ENCODE results near the gene WDR7.

The WDR7 gene

GRCh38 chr18:56921896-56922480 lies 270.8 kb downstream of the WDR7 start:
- Mint-ChIP-seq H3K4me1 (ENCODE audit: low read depth) (peaks cover 10% of the 10 kb centered on the region), H3K27me3 (no peaks in the 10 kb centered on the region), H3K4me3 (no peak overlapping the region), H3K27ac (no peak overlapping the region), H3K9me3 (no peaks in the 10 kb centered on the region), H3K36me3 (ENCODE audit: low read depth) (peaks cover 23% of the 10 kb centered on the region)
- no peak for DNase-seq

- Mint-ChIP-seq H3K27me3 (no peaks in the 10 kb centered on the region), H3K36me3 (ENCODE audit: low read depth) (peaks cover 52% of the 10 kb centered on the region), H3K9me3 (no peaks in the 10 kb centered on the region), H3K4me3 (no peak overlapping the region), H3K4me1 (ENCODE audit: low read depth) (peaks cover 11% of the 10 kb centered on the region), H3K27ac (no peak overlapping the region)
- DNase-seq = no peak
Measured at GRCh38 chr18:56926734-56927133, 275.6 kb downstream of the WDR7 start.

GRCh38 chr18:56927786-56928185 lies 276.6 kb downstream of the WDR7 start:
- Mint-ChIP-seq H3K27ac (no peak overlapping the region), H3K4me1 (ENCODE audit: low read depth) (peaks cover 4% of the 10 kb centered on the region), H3K36me3 (ENCODE audit: low read depth) (peaks cover 61% of the 10 kb centered on the region), H3K9me3 (no peaks in the 10 kb centered on the region), H3K27me3 (no peaks in the 10 kb centered on the region), H3K4me3 (no peak overlapping the region)
- no peak for DNase-seq

- Mint-ChIP-seq H3K9me3 (no peaks in the 10 kb centered on the region), H3K4me3 (no peak overlapping the region), H3K27ac (no peak overlapping the region), H3K27me3 (no peaks in the 10 kb centered on the region), H3K36me3 (ENCODE audit: low read depth) (peaks cover 69% of the 10 kb centered on the region), H3K4me1 (ENCODE audit: low read depth) (peaks cover 4% of the 10 kb centered on the region)
- no peak for DNase-seq
Measured at GRCh38 chr18:56929886-56930285, 278.7 kb downstream of the WDR7 start.

GRCh38 chr18:56933472-56933871 lies 282.3 kb downstream of the WDR7 start:
- DNase-seq = no peak
- peaks cover 73% of the 10 kb centered on the region for H3K36me3 Mint-ChIP-seq (ENCODE audit: low read depth)
- no peaks in the 10 kb centered on the region for H3K27me3 Mint-ChIP-seq
- no peaks in the 10 kb centered on the region for H3K9me3 Mint-ChIP-seq
- no peak overlapping the region for H3K27ac Mint-ChIP-seq
- H3K4me3 Mint-ChIP-seq = no peak overlapping the region
- H3K4me1 Mint-ChIP-seq (ENCODE audit: low read depth) = peaks cover 1% of the 10 kb centered on the region

GRCh38 chr18:56934131-56934530 lies 283.0 kb downstream of the WDR7 start:
- peaks cover 75% of the 10 kb centered on the region for H3K36me3 Mint-ChIP-seq (ENCODE audit: low read depth)

GRCh38 chr18:56934906-56935305 lies 283.7 kb downstream of the WDR7 start:
- H3K4me3 Mint-ChIP-seq = no peak overlapping the region
- no peaks in the 10 kb centered on the region for H3K27me3 Mint-ChIP-seq
- H3K27ac Mint-ChIP-seq = no peak overlapping the region
- H3K36me3 Mint-ChIP-seq (ENCODE audit: low read depth) = peaks cover 72% of the 10 kb centered on the region
- peaks cover under 1% of the 10 kb centered on the region for H3K4me1 Mint-ChIP-seq (ENCODE audit: low read depth)
- no peaks in the 10 kb centered on the region for H3K9me3 Mint-ChIP-seq
- DNase-seq = no peak

More at GRCh38 chr18:56934131-56934530, 283.0 kb downstream of the WDR7 start:
- H3K27me3 Mint-ChIP-seq = no peaks in the 10 kb centered on the region
- no peaks in the 10 kb centered on the region for H3K9me3 Mint-ChIP-seq
- H3K27ac Mint-ChIP-seq = no peak overlapping the region
- DNase-seq = no peak
- H3K4me1 Mint-ChIP-seq (ENCODE audit: low read depth) = peaks cover 1% of the 10 kb centered on the region
- H3K4me3 Mint-ChIP-seq = no peak overlapping the region

- no peaks in the 10 kb centered on the region for H3K9me3 Mint-ChIP-seq
- no peak overlapping the region for H3K4me3 Mint-ChIP-seq
- no peak for DNase-seq
- H3K27me3 Mint-ChIP-seq = no peaks in the 10 kb centered on the region
- no peak overlapping the region for H3K27ac Mint-ChIP-seq
- peaks cover 69% of the 10 kb centered on the region for H3K36me3 Mint-ChIP-seq (ENCODE audit: low read depth)
- no peaks in the 10 kb centered on the region for H3K4me1 Mint-ChIP-seq (ENCODE audit: low read depth)
Measured at GRCh38 chr18:56935434-56936040, 284.4 kb downstream of the WDR7 start.

GRCh38 chr18:56936457-56936856 lies 285.3 kb downstream of the WDR7 start:
- H3K4me3 Mint-ChIP-seq = no peak overlapping the region
- H3K4me1 Mint-ChIP-seq (ENCODE audit: low read depth) = no peaks in the 10 kb centered on the region
- no peaks in the 10 kb centered on the region for H3K9me3 Mint-ChIP-seq
- no peak overlapping the region for H3K27ac Mint-ChIP-seq
- peaks cover 64% of the 10 kb centered on the region for H3K36me3 Mint-ChIP-seq (ENCODE audit: low read depth)
- DNase-seq = no peak
- H3K27me3 Mint-ChIP-seq = no peaks in the 10 kb centered on the region

GRCh38 chr18:56937874-56938430 lies 286.8 kb downstream of the WDR7 start:
- no peaks in the 10 kb centered on the region for H3K9me3 Mint-ChIP-seq
- no peak overlapping the region for H3K27ac Mint-ChIP-seq
- no peaks in the 10 kb centered on the region for H3K4me1 Mint-ChIP-seq (ENCODE audit: low read depth)
- H3K36me3 Mint-ChIP-seq (ENCODE audit: low read depth) = peaks cover 56% of the 10 kb centered on the region
- no peak overlapping the region for H3K4me3 Mint-ChIP-seq
- DNase-seq = no peak
- no peaks in the 10 kb centered on the region for H3K27me3 Mint-ChIP-seq

- H3K9me3 Mint-ChIP-seq = no peaks in the 10 kb centered on the region
- no peaks in the 10 kb centered on the region for H3K4me1 Mint-ChIP-seq (ENCODE audit: low read depth)
- no peaks in the 10 kb centered on the region for H3K27me3 Mint-ChIP-seq
- no peak overlapping the region for H3K4me3 Mint-ChIP-seq
- no peak overlapping the region for H3K27ac Mint-ChIP-seq
- peaks cover 32% of the 10 kb centered on the region for H3K36me3 Mint-ChIP-seq (ENCODE audit: low read depth)
- DNase-seq = no peak
Measured at GRCh38 chr18:56945171-56946083, 294.3 kb downstream of the WDR7 start.

- Mint-ChIP-seq H3K27ac (no peak overlapping the region), H3K9me3 (no peaks in the 10 kb centered on the region), H3K36me3 (ENCODE audit: low read depth) (peaks cover 24% of the 10 kb centered on the region), H3K4me3 (no peak overlapping the region), H3K27me3 (no peaks in the 10 kb centered on the region), H3K4me1 (ENCODE audit: low read depth) (no peaks in the 10 kb centered on the region)
- DNase-seq = no peak
Measured at GRCh38 chr18:56947236-56947635, 296.1 kb downstream of the WDR7 start.

GRCh38 chr18:56952026-56952425 lies 300.9 kb downstream of the WDR7 start:
- Mint-ChIP-seq H3K27ac (no peak overlapping the region), H3K9me3 (no peaks in the 10 kb centered on the region), H3K27me3 (no peaks in the 10 kb centered on the region), H3K4me3 (no peak overlapping the region), H3K36me3 (ENCODE audit: low read depth) (peaks cover 17% of the 10 kb centered on the region), H3K4me1 (ENCODE audit: low read depth) (no peaks in the 10 kb centered on the region)
- no peak for DNase-seq

GRCh38 chr18:56953428-56954198 lies 302.5 kb downstream of the WDR7 start:
- H3K27me3 Mint-ChIP-seq = no peaks in the 10 kb centered on the region
- H3K27ac Mint-ChIP-seq = no peak overlapping the region
- no peak overlapping the region for H3K4me3 Mint-ChIP-seq
- no peaks in the 10 kb centered on the region for H3K4me1 Mint-ChIP-seq (ENCODE audit: low read depth)
- no peaks in the 10 kb centered on the region for H3K9me3 Mint-ChIP-seq
- H3K36me3 Mint-ChIP-seq (ENCODE audit: low read depth) = peaks cover 20% of the 10 kb centered on the region
- DNase-seq = no peak
